ENCODE measurements around the gene NXF2B. TPM values are rescaled to one million over a fixed set of nuclear protein-coding genes. Genes with fewer than 3 reads are reported as not detected.
"Not testable (repeated sequence)": the region's sequence is repeated elsewhere in the genome, so short reads cannot be mapped to it uniquely, and the experiment has no call there.

NXF2B gene, protein sequence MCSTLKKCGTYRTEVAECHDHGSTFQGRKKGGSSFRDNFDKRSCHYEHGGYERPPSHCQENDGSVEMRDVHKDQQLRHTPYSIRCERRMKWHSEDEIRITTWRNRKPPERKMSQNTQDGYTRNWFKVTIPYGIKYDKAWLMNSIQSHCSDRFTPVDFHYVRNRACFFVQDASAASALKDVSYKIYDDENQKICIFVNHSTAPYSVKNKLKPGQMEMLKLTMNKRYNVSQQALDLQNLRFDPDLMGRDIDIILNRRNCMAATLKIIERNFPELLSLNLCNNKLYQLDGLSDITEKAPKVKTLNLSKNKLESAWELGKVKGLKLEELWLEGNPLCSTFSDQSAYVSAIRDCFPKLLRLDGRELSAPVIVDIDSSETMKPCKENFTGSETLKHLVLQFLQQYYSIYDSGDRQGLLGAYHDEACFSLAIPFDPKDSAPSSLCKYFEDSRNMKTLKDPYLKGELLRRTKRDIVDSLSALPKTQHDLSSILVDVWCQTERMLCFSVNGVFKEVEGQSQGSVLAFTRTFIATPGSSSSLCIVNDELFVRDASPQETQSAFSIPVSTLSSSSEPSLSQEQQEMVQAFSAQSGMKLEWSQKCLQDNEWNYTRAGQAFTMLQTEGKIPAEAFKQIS
- not detected for total RNA-seq

DNA sequence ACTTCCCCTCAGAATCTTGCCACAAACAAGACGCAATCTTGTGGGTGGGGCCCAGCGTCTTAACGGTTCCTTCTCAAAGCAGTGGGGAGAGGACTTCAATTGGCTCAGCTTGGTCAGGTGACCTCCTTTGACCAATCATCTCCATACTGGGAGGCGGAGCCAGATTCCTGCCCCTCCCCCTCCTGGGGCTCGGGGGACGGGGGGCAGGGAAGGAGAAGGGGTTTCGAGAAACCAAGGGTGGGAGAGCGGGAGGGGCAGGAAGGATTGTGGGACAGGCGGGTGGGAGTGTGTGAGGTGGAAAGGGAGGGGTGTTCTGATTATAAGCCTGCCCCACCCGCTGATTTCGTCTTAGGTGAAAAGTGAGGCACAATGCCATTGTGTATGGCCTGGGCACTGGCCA lies at the start of gene NXF2B:
Gene NXF2B, minus strand, starts transcription at position 101 of the 400 bp plus-strand sequence. CDS start 59,972 bp downstream, outside the sequence.
- DNase-seq (ENCODE audit: low spot score); H3K27ac Mint-ChIP-seq; H3K4me3 Mint-ChIP-seq; ATAC-seq; H3K27me3 Mint-ChIP-seq; H3K36me3 Mint-ChIP-seq; H3K4me1 Mint-ChIP-seq (ENCODE audit: low read depth in 2 of 2); H3K9me3 Mint-ChIP-seq: not testable (repeated sequence)

DNA sequence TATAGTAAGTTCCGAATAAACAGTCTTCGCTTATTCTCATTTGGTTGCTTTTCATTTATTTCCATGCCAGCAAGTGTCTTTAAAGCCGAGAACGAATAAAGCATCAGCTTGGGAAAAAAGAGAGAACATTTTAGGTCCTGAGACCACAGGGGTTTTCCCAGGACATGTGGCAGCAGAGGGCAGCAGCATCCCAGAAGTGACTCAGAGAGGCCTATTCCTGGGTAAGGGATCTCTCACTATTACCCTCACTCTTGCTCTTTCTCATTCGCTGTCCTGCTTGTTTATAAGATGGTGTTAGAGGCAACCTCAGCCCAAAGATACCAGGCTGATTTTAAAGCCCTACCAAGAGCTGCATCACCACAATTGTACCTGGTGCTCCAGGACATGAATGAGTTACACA lies 39.0 kb upstream of the NXF2B start:
- not testable (repeated sequence) for H3K9me3 Mint-ChIP-seq; H3K4me1 Mint-ChIP-seq (ENCODE audit: low read depth in 2 of 2); H3K27ac Mint-ChIP-seq; H3K27me3 Mint-ChIP-seq; ATAC-seq; H3K4me3 Mint-ChIP-seq; H3K36me3 Mint-ChIP-seq; DNase-seq (ENCODE audit: low spot score)

DNA sequence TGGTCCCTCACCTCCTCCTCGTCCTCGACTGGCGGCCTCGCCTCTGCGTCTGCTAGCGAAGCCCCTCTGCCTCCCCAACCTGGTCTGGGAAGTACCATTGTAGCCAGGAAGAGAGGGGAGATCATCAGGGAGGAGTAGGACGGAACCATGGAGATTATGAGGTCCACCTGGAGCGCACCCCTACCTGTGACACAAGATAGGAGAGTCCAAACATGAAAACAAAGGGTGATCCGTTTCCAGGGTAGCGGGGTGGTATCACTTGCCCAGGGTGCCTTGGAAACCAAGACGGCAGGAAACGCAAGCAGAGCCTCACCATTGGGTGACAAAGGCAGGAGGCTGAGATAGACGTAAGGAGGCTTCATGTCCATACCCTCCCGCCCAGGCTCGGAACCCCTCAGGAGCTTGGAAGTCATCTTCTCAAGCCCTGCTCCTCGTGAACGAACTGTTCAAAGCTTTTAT lies 32.0 kb upstream of the NXF2B start, which contains the start of gene TCP11X2:
Gene TCP11X2, minus strand, starts transcription at position 51 of the 459 bp plus-strand sequence.
- not testable (repeated sequence) for H3K4me3 Mint-ChIP-seq; DNase-seq (ENCODE audit: low spot score); H3K27ac Mint-ChIP-seq; H3K9me3 Mint-ChIP-seq; H3K27me3 Mint-ChIP-seq; H3K36me3 Mint-ChIP-seq; H3K4me1 Mint-ChIP-seq (ENCODE audit: low read depth in 2 of 2)
- peak in 1 of 2 donors; percentile 52 for ATAC-seq

DNA sequence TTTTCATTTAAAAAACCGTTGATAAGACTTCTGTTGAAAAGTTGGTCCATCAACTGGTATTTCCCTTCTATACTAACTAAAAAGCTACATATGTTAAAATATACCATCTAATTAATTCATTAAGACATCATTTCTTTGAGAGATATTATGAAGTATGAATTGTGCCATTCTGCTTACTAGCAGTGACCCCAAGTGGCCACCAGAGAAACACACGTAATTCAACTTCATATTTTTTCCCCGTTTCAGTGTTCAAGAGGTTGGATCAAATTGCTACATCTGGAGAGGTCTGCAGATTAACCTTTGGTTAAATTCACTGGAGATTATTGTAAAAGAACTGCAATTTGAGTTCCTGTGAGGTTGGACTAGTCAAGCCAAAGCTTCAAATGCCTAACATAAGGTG lies 30.4 kb upstream of the NXF2B start:
- not testable (repeated sequence) for H3K27me3 Mint-ChIP-seq; DNase-seq (ENCODE audit: low spot score); H3K4me1 Mint-ChIP-seq (ENCODE audit: low read depth in 2 of 2); H3K36me3 Mint-ChIP-seq; H3K9me3 Mint-ChIP-seq; ATAC-seq; H3K4me3 Mint-ChIP-seq; H3K27ac Mint-ChIP-seq

DNA sequence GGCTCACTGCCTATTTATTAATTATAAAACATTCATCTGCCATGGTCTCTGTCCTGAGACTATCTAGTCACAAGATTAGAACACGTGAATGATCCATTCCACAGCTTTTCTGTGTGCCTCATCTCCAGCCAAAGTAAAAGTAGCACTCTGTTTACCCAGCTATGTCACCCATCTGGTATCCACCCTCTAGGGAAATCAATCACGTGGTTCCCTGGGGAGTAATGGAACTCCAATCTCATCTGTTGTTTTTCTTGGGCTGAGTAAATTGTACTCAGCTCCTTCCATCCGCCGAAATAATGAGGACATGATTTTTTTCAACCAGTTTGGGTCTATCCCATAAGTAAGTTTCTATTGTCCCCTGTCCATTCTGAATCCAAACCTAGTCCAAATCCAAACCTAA lies 18.8 kb upstream of the NXF2B start:
- not testable (repeated sequence) for DNase-seq (ENCODE audit: low spot score); H3K27me3 Mint-ChIP-seq; H3K4me1 Mint-ChIP-seq (ENCODE audit: low read depth in 2 of 2); ATAC-seq; H3K27ac Mint-ChIP-seq; H3K9me3 Mint-ChIP-seq; H3K4me3 Mint-ChIP-seq; H3K36me3 Mint-ChIP-seq

DNA sequence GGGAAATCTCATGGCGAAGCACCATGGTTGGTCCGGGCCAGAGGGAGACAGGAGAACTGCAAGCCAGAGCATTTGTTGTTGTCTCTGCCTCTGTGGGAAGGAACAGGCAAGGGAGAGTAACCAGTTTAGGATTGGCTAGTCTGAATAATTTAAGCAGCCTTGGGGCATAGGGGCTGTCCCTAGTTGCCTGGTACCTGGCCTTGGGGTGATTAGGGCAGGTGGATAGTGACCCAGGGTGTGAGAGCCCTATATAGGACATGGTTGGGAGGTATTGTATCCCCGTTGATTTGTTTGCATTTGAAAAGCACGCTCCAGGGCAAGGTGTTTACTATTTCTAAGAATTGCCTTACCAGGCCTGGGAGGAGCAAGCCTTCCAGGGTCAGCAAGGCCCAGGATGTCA lies 25.3 kb downstream of the NXF2B start:
- H3K27ac Mint-ChIP-seq; H3K4me3 Mint-ChIP-seq; H3K27me3 Mint-ChIP-seq; H3K36me3 Mint-ChIP-seq; H3K4me1 Mint-ChIP-seq (ENCODE audit: low read depth in 2 of 2); DNase-seq (ENCODE audit: low spot score); ATAC-seq; H3K9me3 Mint-ChIP-seq: not testable (repeated sequence)

DNA sequence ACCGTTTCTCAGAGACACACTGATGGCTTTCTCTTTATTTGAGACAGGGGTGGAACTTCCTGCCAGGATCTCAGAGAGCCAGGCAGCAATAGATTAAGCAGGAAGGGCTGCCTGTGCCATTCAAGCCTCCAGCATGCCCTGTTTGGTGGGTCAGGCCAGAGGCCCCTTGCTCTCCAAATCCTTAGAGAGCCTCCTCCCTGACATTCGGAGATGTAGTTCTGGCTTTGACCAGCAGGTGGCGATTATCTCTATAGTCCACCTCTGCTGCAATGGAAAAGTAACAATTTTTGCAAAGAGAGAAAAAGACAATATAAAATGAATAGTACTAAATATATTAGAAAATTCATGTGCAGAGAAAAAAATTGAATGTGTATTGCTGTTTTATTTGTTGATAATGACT lies 93.9 kb downstream of the NXF2B start:
- Mint-ChIP-seq H3K27me3 (peaks cover 8 to 9% of the 10 kb centered on the region in 2 donors), H3K9me3 (no peaks in the 10 kb centered on the region), H3K4me1 (ENCODE audit: low read depth in 2 of 2) (no peaks in the 10 kb centered on the region), H3K36me3 (no peaks in the 10 kb centered on the region), H3K27ac (no peak overlapping the region), H3K4me3 (no peak overlapping the region)
- peak in 1 of 2 donors; percentile 53 for ATAC-seq
- peak; percentile 63 for DNase-seq (ENCODE audit: low spot score)

DNA sequence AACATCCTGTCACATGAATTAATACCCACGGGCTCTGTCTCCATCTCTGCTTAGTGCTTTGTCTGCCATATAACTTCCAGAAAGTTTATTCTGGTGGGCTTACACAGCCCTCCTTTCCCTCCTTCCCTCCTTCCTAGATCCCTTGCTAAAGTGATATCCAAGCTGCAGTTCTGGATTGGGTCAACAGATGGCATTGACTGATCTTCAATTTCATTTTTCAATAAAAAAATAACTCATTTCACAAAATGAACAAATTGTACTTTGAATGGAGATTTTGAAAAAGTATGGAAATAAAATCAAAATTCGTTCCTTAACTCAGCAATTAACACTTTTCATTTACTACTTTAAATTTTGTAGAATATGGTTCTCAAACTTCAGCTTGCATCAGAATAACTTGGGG lies 97.9 kb downstream of the NXF2B start:
- no peaks in the 10 kb centered on the region for H3K9me3 Mint-ChIP-seq
- no peak for DNase-seq (ENCODE audit: low spot score)
- H3K36me3 Mint-ChIP-seq: no peaks in the 10 kb centered on the region
- no peak for ATAC-seq
- peaks cover 0 to 9% of the 10 kb centered on the region in 2 donors for H3K27me3 Mint-ChIP-seq
- no peaks in the 10 kb centered on the region for H3K4me1 Mint-ChIP-seq (ENCODE audit: low read depth in 2 of 2)
- H3K27ac Mint-ChIP-seq: no peak overlapping the region
- H3K4me3 Mint-ChIP-seq: no peak overlapping the region

DNA sequence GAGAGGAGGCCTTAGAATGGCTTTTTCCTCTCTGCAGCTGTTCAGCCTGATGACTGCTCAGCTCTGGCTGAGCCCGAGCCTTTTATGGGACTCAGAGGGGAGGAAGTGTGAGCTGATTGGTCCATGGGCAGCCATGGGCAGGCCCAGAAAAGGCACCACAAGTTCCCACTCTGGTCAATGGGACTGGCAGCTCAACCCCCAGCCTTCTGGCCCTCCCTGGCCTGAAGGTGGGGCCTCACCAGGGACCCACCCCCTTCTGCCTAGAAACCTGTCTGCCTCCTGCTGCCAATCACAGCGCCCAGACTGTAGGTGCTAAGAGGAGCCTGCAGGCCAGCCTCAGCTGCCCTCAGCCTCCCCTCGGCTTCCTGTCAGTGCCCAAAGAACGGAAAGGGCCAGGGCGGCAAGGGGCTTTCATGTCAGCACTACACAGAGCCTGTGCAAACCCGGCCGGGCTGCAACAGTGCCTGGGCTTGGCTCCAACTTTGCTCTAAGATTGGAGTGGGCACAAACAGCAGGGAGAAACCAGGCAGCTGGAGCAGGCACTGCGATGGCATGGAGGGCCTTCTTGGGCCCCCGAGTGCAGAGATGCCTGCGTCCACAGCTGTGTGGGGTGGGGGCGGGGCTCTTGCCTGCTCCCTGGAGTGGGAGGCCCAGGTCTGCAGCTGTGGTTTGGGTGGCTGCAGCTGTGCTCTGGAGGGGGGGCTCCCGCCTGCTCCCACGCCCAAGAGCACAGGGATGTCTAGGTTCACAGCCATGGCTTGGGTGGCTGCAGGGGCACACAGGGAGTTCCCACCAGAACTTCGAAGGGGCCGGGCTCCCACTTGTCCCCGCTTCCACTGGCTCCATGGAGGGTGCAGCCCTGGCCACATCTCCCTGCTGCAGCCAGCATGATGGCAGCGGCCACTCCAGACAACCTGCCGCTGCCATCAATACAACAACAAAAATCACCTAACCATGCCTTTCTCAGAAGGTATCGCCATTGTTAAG lies 100.2 kb downstream of the NXF2B start:
- ATAC-seq (peak; percentile 62 to 75), DNase-seq (ENCODE audit: low spot score) (peak; percentile 54)
- H3K27me3 Mint-ChIP-seq: peaks cover 0 to 2% of the 10 kb centered on the region in 2 donors
- no peaks in the 10 kb centered on the region for H3K4me1 Mint-ChIP-seq (ENCODE audit: low read depth in 2 of 2)
- no peaks in the 10 kb centered on the region for H3K36me3 Mint-ChIP-seq
- H3K4me3 Mint-ChIP-seq: no peak overlapping the region
- no peak overlapping the region for H3K27ac Mint-ChIP-seq
- no peaks in the 10 kb centered on the region for H3K9me3 Mint-ChIP-seq

DNA sequence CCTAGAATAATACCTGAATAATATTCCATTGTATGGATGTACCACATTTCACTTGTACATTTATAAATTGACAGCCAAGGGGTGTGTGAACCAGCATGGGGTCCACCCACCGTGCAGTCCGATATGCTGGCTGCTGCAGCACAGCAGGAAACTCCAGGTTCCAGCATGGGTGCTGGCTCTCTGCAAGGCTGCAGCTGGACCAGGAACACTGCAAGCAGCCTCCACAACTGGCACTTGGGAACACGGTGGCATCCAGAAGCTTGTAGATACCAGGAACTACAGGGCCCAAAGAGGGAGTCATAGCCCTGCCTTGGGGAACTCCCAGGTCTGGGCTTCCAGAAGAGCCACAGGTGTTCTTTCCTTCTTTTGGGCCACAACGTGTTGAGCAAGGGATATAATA lies 101.6 kb downstream of the NXF2B start:
- Mint-ChIP-seq H3K27ac (no peak overlapping the region), H3K27me3 (peaks cover 0 to 2% of the 10 kb centered on the region in 2 donors), H3K4me1 (ENCODE audit: low read depth in 2 of 2) (no peaks in the 10 kb centered on the region), H3K36me3 (no peaks in the 10 kb centered on the region), H3K9me3 (no peaks in the 10 kb centered on the region), H3K4me3 (no peak overlapping the region)
- ATAC-seq (no peak), DNase-seq (ENCODE audit: low spot score) (no peak)

Other genes starting within 250 kb of the NXF2B start
- not detected for gene TCP11X1, start 224.7 kb downstream of the NXF2B start, total RNA-seq
- gene NXF2, start 192.8 kb downstream of the NXF2B start, total RNA-seq: not detected
- gene TCP11X2, start 31.8 kb upstream of the NXF2B start, total RNA-seq: not detected
- gene TMSB15A, start 76.7 kb upstream of the NXF2B start, total RNA-seq: not detected
- gene ARMCX5, start 159.5 kb upstream of the NXF2B start, total RNA-seq: 1 to 10 TPM; 4.5 to 8.1 TPM
- 1 to 10 TPM; 1.1 to 1.9 TPM for gene GPRASP1, start 211.5 kb upstream of the NXF2B start, total RNA-seq

Measured in natural killer cell treated with Interleukin-12 subunit alpha and Interleukin-12 subunit beta and Interleukin-15 and Interleukin-18, amount 100 ng/mL, for 72 hours (primary cell).